Keratinocyte (primary cell): ENCODE measurements around the gene CCR6. TPM values are rescaled to one million over a fixed set of nuclear protein-coding genes. Genes with fewer than 3 reads are reported as not detected.

Source experiments
- DNase-seq: peaks from one replicate; pipeline ENCODE4 v3.0.0-alpha.2; 2011; ENCODE audit warnings: low read depth, missing footprints, low spot score
- FAIRE-seq: peaks from 2 replicates; lab custom pipeline; 2011; peaks lifted over from hg19 to GRCh38; lab: Jason Lieb, UNC
- H2AFZ ChIP-seq: 2 replicates; pipeline ENCODE4 v1.6.0; 2012; ENCODE audit warnings: low read length, control low read depth, inconsistent platforms; ENCODE audit not compliant: control insufficient read depth
- H3K27ac ChIP-seq: 2 replicates; pipeline ENCODE4 v1.5.1; 2011; ENCODE audit warnings: low read length; ENCODE audit not compliant: control insufficient read depth, insufficient read depth
- H3K27me3 ChIP-seq: 3 replicates; pipeline ENCODE4 v1.6.0; 2011; ENCODE audit warnings: low read length; ENCODE audit not compliant: control insufficient read depth, insufficient read depth; ENCODE audit errors: extremely low read depth
- H3K36me3 ChIP-seq, 2 experiments: 2 replicates in 1 of 2; 3 replicates in 1 of 2; pipeline ENCODE4 v1.5.1; 2011; ENCODE audit warnings: low read length in 2 of 2, mild to moderate bottlenecking in 1 of 2; ENCODE audit not compliant: control insufficient read depth in 2 of 2, insufficient read depth in 2 of 2; ENCODE audit errors: extremely low read depth in 1 of 2
- H3K4me1 ChIP-seq: 3 replicates; pipeline ENCODE4 v1.5.1; 2011; ENCODE audit warnings: low read length; ENCODE audit not compliant: control insufficient read depth, insufficient read depth; ENCODE audit errors: extremely low read depth
- H3K4me2 ChIP-seq: 3 replicates; pipeline ENCODE4 v1.6.0; 2011; ENCODE audit warnings: low read depth, low read length; ENCODE audit not compliant: control insufficient read depth, insufficient read depth; ENCODE audit errors: extremely low read depth
- H3K4me3 ChIP-seq, 3 experiments: fragments of 200-600 bp in 1 of 3; sonication (generic) in 1 of 3; 2 replicates in 2 of 3; 3 replicates in 1 of 3; pipeline ENCODE4 v1.5.1; 2011 to 2016; ENCODE audit warnings: low read length in 3 of 3, mild to moderate bottlenecking in 3 of 3, control low read depth in 2 of 3, inconsistent platforms in 1 of 3, low read depth in 1 of 3, mixed read lengths in 1 of 3, mixed run types in 1 of 3, moderate library complexity in 1 of 3; ENCODE audit not compliant: control insufficient read depth in 2 of 3, insufficient read depth in 2 of 3; ENCODE audit errors: extremely low read depth in 1 of 3
- H3K79me2 ChIP-seq: 2 replicates; pipeline ENCODE4 v1.6.0; 2012; ENCODE audit warnings: low read length; ENCODE audit not compliant: control insufficient read depth, insufficient read depth
- H3K9ac ChIP-seq: 3 replicates; pipeline ENCODE4 v1.6.0; 2011; ENCODE audit warnings: low read length; ENCODE audit not compliant: control insufficient read depth, insufficient read depth; ENCODE audit errors: extremely low read depth
- H3K9me1 ChIP-seq: 3 replicates; pipeline ENCODE4 v1.6.0; 2011; ENCODE audit warnings: low read length; ENCODE audit not compliant: control insufficient read depth, insufficient read depth; ENCODE audit errors: extremely low read depth
- H3K9me3 ChIP-seq: 2 replicates; pipeline ENCODE4 v1.5.1; 2012; ENCODE audit warnings: low read depth, low read length; ENCODE audit not compliant: control insufficient read depth
- H4K20me1 ChIP-seq: 3 replicates; pipeline ENCODE4 v1.6.0; 2011; ENCODE audit warnings: low read length; ENCODE audit not compliant: control insufficient read depth, insufficient read depth; ENCODE audit errors: extremely low read depth
- EZH2 ChIP-seq: IDR thresholded peaks from one replicate; pipeline ENCODE4 v1.6.1; 2012; ENCODE audit warnings: inconsistent platforms, mild to moderate bottlenecking, low read length, moderate library complexity
- dilution Hi-C: fragments of 300-500 bp; cut with MboI; formaldehyde crosslinking; loops from one replicate; pipeline ENCODE4 v1.7.0; 2020; ENCODE audit warnings: low sequenced_read_pairs; ENCODE audit not compliant: extremely low pct_ligation_motif_present
- polyA plus RNA-seq, 5 experiments: library from polyadenylated mRNA; depleted of rRNA in 3 of 5; stranded (reverse) in 3 of 5; stranded (forward) in 1 of 5; unstranded in 1 of 5; fragments of >200 nt; gene quantifications; 1 replicate in 1 of 5; 2 replicates in 3 of 5; 3 replicates in 1 of 5; pipeline versions ENCODE4 v1.2.1 to v1.2.3, GENCODE V29; 2011 to 2012; ENCODE audit warnings: missing spikeins in 2 of 5, low read depth in 1 of 5, low replicate concordance in 1 of 5
- TF ChIP-seq, protein P1 (sequence below), 3 experiments: IDR thresholded peaks in 1 of 3; conservative IDR thresholded peaks in 1 of 3; optimal IDR thresholded peaks in 1 of 3; 2 replicates in 2 of 3; 3 replicates in 1 of 3; pipeline versions ENCODE3 to v1.5.1; 2011; ENCODE audit warnings: low read length in 3 of 3, mild to moderate bottlenecking in 3 of 3, moderate library complexity in 2 of 3, control low read depth in 1 of 3, inconsistent platforms in 1 of 3; ENCODE audit not compliant: insufficient read depth in 2 of 3; ENCODE audit errors: extremely low read depth in 1 of 3

The CCR6 gene
- polyA plus RNA-seq, 1 donor (not counting 4 experiments of a cell fraction or from before 2014, with no cell fraction given), result not detected

GRCh38 chr6:167151648-167152047 lies 28.8 kb downstream of the CCR6 start:
- peaks cover 8% of the 10 kb centered on the region for H3K27me3 ChIP-seq
- no peak overlapping the region for H3K9ac ChIP-seq
- no peaks in the 10 kb centered on the region for H3K9me3 ChIP-seq
- FAIRE-seq (no peak), DNase-seq (no peak)
- H3K27ac ChIP-seq, result no peak overlapping the region
- TF ChIP-seq, protein P1, sequence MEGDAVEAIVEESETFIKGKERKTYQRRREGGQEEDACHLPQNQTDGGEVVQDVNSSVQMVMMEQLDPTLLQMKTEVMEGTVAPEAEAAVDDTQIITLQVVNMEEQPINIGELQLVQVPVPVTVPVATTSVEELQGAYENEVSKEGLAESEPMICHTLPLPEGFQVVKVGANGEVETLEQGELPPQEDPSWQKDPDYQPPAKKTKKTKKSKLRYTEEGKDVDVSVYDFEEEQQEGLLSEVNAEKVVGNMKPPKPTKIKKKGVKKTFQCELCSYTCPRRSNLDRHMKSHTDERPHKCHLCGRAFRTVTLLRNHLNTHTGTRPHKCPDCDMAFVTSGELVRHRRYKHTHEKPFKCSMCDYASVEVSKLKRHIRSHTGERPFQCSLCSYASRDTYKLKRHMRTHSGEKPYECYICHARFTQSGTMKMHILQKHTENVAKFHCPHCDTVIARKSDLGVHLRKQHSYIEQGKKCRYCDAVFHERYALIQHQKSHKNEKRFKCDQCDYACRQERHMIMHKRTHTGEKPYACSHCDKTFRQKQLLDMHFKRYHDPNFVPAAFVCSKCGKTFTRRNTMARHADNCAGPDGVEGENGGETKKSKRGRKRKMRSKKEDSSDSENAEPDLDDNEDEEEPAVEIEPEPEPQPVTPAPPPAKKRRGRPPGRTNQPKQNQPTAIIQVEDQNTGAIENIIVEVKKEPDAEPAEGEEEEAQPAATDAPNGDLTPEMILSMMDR (optimal IDR thresholded peaks at IDR 0.05 in 1 of 3, IDR thresholded peaks at IDR 0.05 in 1 of 3, conservative IDR thresholded peaks at IDR 0.05 in 1 of 3; ENCODE audit: extremely low read depth in 1 of 3, insufficient read depth in 2 of 3, low read length in 3 of 3), result no peak
- no peak for TF ChIP-seq EZH2
- H3K4me3 ChIP-seq, result no peak overlapping the region
- no peaks in the 10 kb centered on the region for H3K9me1 ChIP-seq
- H2AFZ ChIP-seq, result no peak overlapping the region
- H3K4me1 ChIP-seq, result no peaks in the 10 kb centered on the region
- no peaks in the 10 kb centered on the region for H4K20me1 ChIP-seq
- H3K79me2 ChIP-seq, result no peaks in the 10 kb centered on the region
- dilution Hi-C loops, result no loop called here
- H3K36me3 ChIP-seq, result no peaks in the 10 kb centered on the region
- no peak overlapping the region for H3K4me2 ChIP-seq

GRCh38 chr6:167152862-167153261 lies 30.0 kb downstream of the CCR6 start:
- FAIRE-seq, result no peak
- no peak overlapping the region for H3K9ac ChIP-seq
- no peaks in the 10 kb centered on the region for H3K36me3 ChIP-seq
- H3K79me2 ChIP-seq, result no peaks in the 10 kb centered on the region
- H3K9me3 ChIP-seq, result no peaks in the 10 kb centered on the region
- TF ChIP-seq EZH2, result no peak
- TF ChIP-seq, protein P1 (optimal IDR thresholded peaks at IDR 0.05 in 1 of 3, IDR thresholded peaks at IDR 0.05 in 1 of 3, conservative IDR thresholded peaks at IDR 0.05 in 1 of 3; ENCODE audit: extremely low read depth in 1 of 3, insufficient read depth in 2 of 3, low read length in 3 of 3), result no peak
- H3K4me1 ChIP-seq, result no peaks in the 10 kb centered on the region
- H2AFZ ChIP-seq, result no peak overlapping the region
- no peaks in the 10 kb centered on the region for H3K27me3 ChIP-seq
- no peak overlapping the region for H3K4me3 ChIP-seq
- no peaks in the 10 kb centered on the region for H3K9me1 ChIP-seq
- dilution Hi-C loops, result no loop called here
- H3K27ac ChIP-seq, result no peak overlapping the region
- no peak for DNase-seq
- H3K4me2 ChIP-seq, result no peak overlapping the region
- no peaks in the 10 kb centered on the region for H4K20me1 ChIP-seq
